Trophoblast cell (in vitro differentiated cells and primary cell): ENCODE measurements around the gene GALNT14.

Experiments
- DNase-seq, 2 donors: peaks; one replicate each; pipeline ENCODE4 v3.0.0-alpha.2; 2016
- H2AFZ ChIP-seq: 2 replicates; pipeline ENCODE4 v1.6.1; 2013; ENCODE audit warnings: low read length, moderate library complexity, mild to moderate bottlenecking; ENCODE audit not compliant: insufficient read depth, poor library complexity
- H2AK5ac ChIP-seq: 2 replicates; pipeline ENCODE4 v1.6.1; 2013; ENCODE audit warnings: mild to moderate bottlenecking, low read length
- H2BK120ac ChIP-seq: 2 replicates; pipeline ENCODE4 v1.6.1; 2013; ENCODE audit warnings: low read length, mild to moderate bottlenecking, moderate library complexity; ENCODE audit not compliant: insufficient read depth, poor library complexity
- H2BK12ac ChIP-seq: 2 replicates; pipeline ENCODE4 v1.6.1; 2013; ENCODE audit warnings: mild to moderate bottlenecking, low read length, moderate library complexity
- H2BK5ac ChIP-seq: 2 replicates; pipeline ENCODE4 v1.6.1; 2013; ENCODE audit warnings: low read length, low read depth, moderate library complexity, mild to moderate bottlenecking; ENCODE audit not compliant: poor library complexity
- H3K14ac ChIP-seq: 2 replicates; pipeline ENCODE4 v1.6.1; 2013; ENCODE audit warnings: mild to moderate bottlenecking, low read length
- H3K18ac ChIP-seq: 2 replicates; pipeline ENCODE4 v1.6.1; 2013; ENCODE audit warnings: mild to moderate bottlenecking, low read length
- H3K23ac ChIP-seq: 2 replicates; pipeline ENCODE4 v1.6.1; 2013; ENCODE audit warnings: low read length
- H3K27ac ChIP-seq: 2 replicates; pipeline ENCODE4 v1.5.1; 2013; ENCODE audit warnings: low read depth, mild to moderate bottlenecking, inconsistent platforms, low read length, moderate library complexity
- H3K27me3 ChIP-seq: 2 replicates; pipeline ENCODE4 v1.6.1; 2013; ENCODE audit warnings: inconsistent platforms, mild to moderate bottlenecking, low read length, moderate library complexity; ENCODE audit not compliant: insufficient read depth
- H3K36me3 ChIP-seq, 2 experiments: 1 replicate in 1 of 2; 2 replicates in 1 of 2; pipeline ENCODE4 v1.6.1; 2013; ENCODE audit warnings: low read length in 2 of 2, mild to moderate bottlenecking in 2 of 2, moderate library complexity in 1 of 2; ENCODE audit not compliant: insufficient read depth in 2 of 2, control insufficient read depth in 1 of 2
- H3K4ac ChIP-seq: 2 replicates; pipeline ENCODE4 v1.6.1; 2013; ENCODE audit warnings: low read depth, mild to moderate bottlenecking, low read length, moderate library complexity
- H3K4me1 ChIP-seq, 2 experiments: 1 replicate in 1 of 2; 2 replicates in 1 of 2; pipeline ENCODE4 v1.6.1; 2013; ENCODE audit warnings: low read length in 2 of 2, mild to moderate bottlenecking in 2 of 2, moderate library complexity in 1 of 2; ENCODE audit not compliant: insufficient read depth in 2 of 2, control insufficient read depth in 1 of 2
- H3K4me2 ChIP-seq: 2 replicates; pipeline ENCODE4 v1.6.1; 2013; ENCODE audit warnings: inconsistent platforms, mild to moderate bottlenecking, low read length, moderate library complexity
- H3K4me3 ChIP-seq: 2 replicates; pipeline ENCODE4 v1.5.1; 2013; ENCODE audit warnings: mild to moderate bottlenecking, low read depth, low read length, inconsistent platforms
- H3K79me1 ChIP-seq: one replicate; pipeline ENCODE4 v1.6.1; 2013; ENCODE audit warnings: low read length
- H3K79me2 ChIP-seq: 2 replicates; pipeline ENCODE4 v1.6.1; 2013; ENCODE audit warnings: low read length, mild to moderate bottlenecking; ENCODE audit not compliant: control insufficient read depth, insufficient read depth, poor library complexity
- H3K9ac ChIP-seq: 2 replicates; pipeline ENCODE4 v1.6.1; 2013; ENCODE audit warnings: mild to moderate bottlenecking, low read length
- H3K9me3 ChIP-seq: 2 replicates; pipeline ENCODE4 v1.6.1; 2013; ENCODE audit warnings: low read depth, mild to moderate bottlenecking, control low read depth, inconsistent platforms, low read length; ENCODE audit not compliant: insufficient read depth
- H4K12ac ChIP-seq: 2 replicates; pipeline ENCODE4 v1.6.1; 2013; ENCODE audit warnings: low read depth, mild to moderate bottlenecking, low read length, moderate library complexity
- H4K8ac ChIP-seq: 2 replicates; pipeline ENCODE4 v1.6.1; 2013; ENCODE audit warnings: low read depth, mild to moderate bottlenecking, low read length, moderate library complexity
- H4K91ac ChIP-seq: one replicate; pipeline ENCODE4 v1.6.1; 2013; ENCODE audit warnings: low read depth, mild to moderate bottlenecking, low read length, moderate library complexity
- WGBS: extraction: QIAGEN DNeasy Blood & Tissue Kit; methylation state at CpG from one replicate; pipeline ENCODE4 v1.1.7; 2013; ENCODE audit warnings: missing lambda C conversion rate; ENCODE audit not compliant: insufficient read length, insufficient coverage; ENCODE audit errors: extremely low coverage; 5-methylcytosine and 5-hydroxymethylcytosine counted together

GALNT14 gene

GRCh38 chr2:31032475-31032874 lies 105.8 kb downstream of the GALNT14 start:
- no peaks in the 10 kb centered on the region for H3K4me1 ChIP-seq
- H4K12ac ChIP-seq = no peak overlapping the region
- no peak overlapping the region for H2AFZ ChIP-seq
- H4K8ac ChIP-seq = no peak overlapping the region
- H3K4ac ChIP-seq = no peak overlapping the region
- no CpG with 5 or more reads among the region's 3 CpGs for WGBS
- H3K4me3 ChIP-seq = no peak overlapping the region
- H3K27ac ChIP-seq = no peak overlapping the region
- no peak overlapping the region for H3K4me2 ChIP-seq
- no peaks in the 10 kb centered on the region for H3K36me3 ChIP-seq
- no peak overlapping the region for H2BK5ac ChIP-seq
- H2BK12ac ChIP-seq = no peak overlapping the region
- no peak overlapping the region for H4K91ac ChIP-seq
- H3K9me3 ChIP-seq = no peaks in the 10 kb centered on the region
- H3K27me3 ChIP-seq = no peaks in the 10 kb centered on the region
- no peak overlapping the region for H3K9ac ChIP-seq
- H3K18ac ChIP-seq = no peak overlapping the region
- DNase-seq = no peak
- no peak overlapping the region for H3K14ac ChIP-seq
- no peak overlapping the region for H2AK5ac ChIP-seq
- no peak overlapping the region for H2BK120ac ChIP-seq
- H3K79me1 ChIP-seq = no peaks in the 10 kb centered on the region
- no peaks in the 10 kb centered on the region for H3K79me2 ChIP-seq
- no peak overlapping the region for H3K23ac ChIP-seq

GRCh38 chr2:31031132-31031706 lies 107.0 kb downstream of the GALNT14 start:
- Histone ChIP-seq H3K79me2 (no peaks in the 10 kb centered on the region), H3K4me3 (no peak overlapping the region), H3K27me3 (no peaks in the 10 kb centered on the region), H4K8ac (no peak overlapping the region), H3K18ac (no peak overlapping the region), H2BK12ac (no peak overlapping the region), H2BK5ac (no peak overlapping the region), H3K27ac (no peak overlapping the region), H2BK120ac (no peak overlapping the region), H3K9ac (no peak overlapping the region), H2AK5ac (no peak overlapping the region), H4K12ac (no peak overlapping the region), H2AFZ (no peak overlapping the region), H3K14ac (no peak overlapping the region), H3K79me1 (no peaks in the 10 kb centered on the region), H3K4me1 (no peaks in the 10 kb centered on the region), H3K9me3 (no peaks in the 10 kb centered on the region), H3K36me3 (no peaks in the 10 kb centered on the region), H3K23ac (no peak overlapping the region), H3K4ac (no peak overlapping the region), H4K91ac (no peak overlapping the region), H3K4me2 (no peak overlapping the region)
- no peak for DNase-seq
- WGBS = no CpG with 5 or more reads among the region's 1 CpG

- WGBS = no CpG with 5 or more reads among the region's 8 CpGs
- no peak for DNase-seq
- no peak overlapping the region for H3K4me2 ChIP-seq
Observed at GRCh38 chr2:31028417-31028816, 109.8 kb downstream of the GALNT14 start.

GRCh38 chr2:31027549-31027948 lies 110.7 kb downstream of the GALNT14 start:
- Histone ChIP-seq H2AFZ (no peak overlapping the region), H2AK5ac (no peak overlapping the region), H3K36me3 (no peaks in the 10 kb centered on the region), H2BK5ac (no peak overlapping the region), H3K27ac (no peak overlapping the region), H3K4me2 (no peak overlapping the region), H3K23ac (no peak overlapping the region), H3K9me3 (peaks cover 1% of the 10 kb centered on the region), H3K79me1 (no peaks in the 10 kb centered on the region), H4K12ac (no peak overlapping the region), H3K9ac (no peak overlapping the region), H3K4ac (no peak overlapping the region), H3K79me2 (no peaks in the 10 kb centered on the region), H3K4me3 (no peak overlapping the region), H3K4me1 (no peaks in the 10 kb centered on the region), H3K14ac (no peak overlapping the region), H4K91ac (no peak overlapping the region), H2BK120ac (no peak overlapping the region), H2BK12ac (no peak overlapping the region), H3K27me3 (no peaks in the 10 kb centered on the region), H4K8ac (no peak overlapping the region), H3K18ac (no peak overlapping the region)
- no CpG with 5 or more reads among the region's 5 CpGs for WGBS
- DNase-seq = no peak

More at GRCh38 chr2:31028417-31028816, 109.8 kb downstream of the GALNT14 start:
- H2BK120ac ChIP-seq = no peak overlapping the region
- H3K79me2 ChIP-seq = no peaks in the 10 kb centered on the region
- H4K12ac ChIP-seq = no peak overlapping the region
- H4K8ac ChIP-seq = no peak overlapping the region
- H3K4ac ChIP-seq = no peak overlapping the region
- H3K14ac ChIP-seq = no peak overlapping the region
- H2BK12ac ChIP-seq = no peak overlapping the region
- no peak overlapping the region for H3K18ac ChIP-seq
- H4K91ac ChIP-seq = no peak overlapping the region
- no peak overlapping the region for H3K4me3 ChIP-seq
- H3K79me1 ChIP-seq = no peaks in the 10 kb centered on the region
- no peak overlapping the region for H2AK5ac ChIP-seq
- no peaks in the 10 kb centered on the region for H3K27me3 ChIP-seq
- no peak overlapping the region for H3K27ac ChIP-seq
- H3K36me3 ChIP-seq = no peaks in the 10 kb centered on the region
- H3K23ac ChIP-seq = no peak overlapping the region
- H3K9ac ChIP-seq = no peak overlapping the region
- H2AFZ ChIP-seq = no peak overlapping the region
- H3K4me1 ChIP-seq = no peaks in the 10 kb centered on the region
- H3K9me3 ChIP-seq = peaks cover 1% of the 10 kb centered on the region
- H2BK5ac ChIP-seq = no peak overlapping the region
